GM12878 (cell line): Measurements from ENCODE around the gene LEMD2. TPM values are rescaled to one million over a fixed set of nuclear protein-coding genes. Genes with fewer than 3 reads are reported as not detected.

Experiments used
- CTCF ChIP-seq, 3 experiments: IDR thresholded peaks in 2 of 3; conservative IDR thresholded peaks in 1 of 3; 2 replicates each; pipeline ENCODE4 v1.5.1; 2011; ENCODE audit warnings: low read depth in 3 of 3, low read length in 3 of 3, mild to moderate bottlenecking in 3 of 3, control low read depth in 2 of 3, moderate library complexity in 2 of 3, inconsistent platforms in 1 of 3, mixed read lengths in 1 of 3; ENCODE audit not compliant: control insufficient read depth in 2 of 3, insufficient read depth in 1 of 3; ENCODE audit errors: extremely low read depth in 1 of 3
- CUX1 ChIP-seq: IDR thresholded peaks from 2 replicates; pipeline ENCODE4 v1.6.1; 2012; ENCODE audit warnings: improper control_type of control experiment, low read depth, low read length; ENCODE audit not compliant: insufficient replicate concordance
- polyA plus RNA-seq, 11 experiments: library from polyadenylated mRNA; depleted of rRNA in 4 of 11; unstranded in 6 of 11; stranded (reverse) in 5 of 11; fragments of >200 nt; fragmentation: Nextera tagmentation in 4 of 11; fragmentation: Illumina TruSeq in 1 of 11; extraction: Ambion mirVana in 4 of 11; extraction: Trizol in 1 of 11; gene quantifications; 1 replicate in 1 of 11; 2 replicates in 10 of 11; pipeline versions ENCODE4 v1.2.1 to v1.2.3, GENCODE V29; 2011 to 2016; ENCODE audit warnings: inconsistent platforms in 2 of 11, missing spikeins in 2 of 11, low read depth in 1 of 11
- total RNA-seq, 4 experiments: library from RNA; depleted of rRNA in 3 of 4; stranded (reverse); fragments of >200 nt in 3 of 4; fragmentation: Illumina TruSeq in 1 of 4; extraction: Trizol in 1 of 4; gene quantifications; 2 replicates each; pipeline versions ENCODE4 v1.2.1 to v1.2.3, GENCODE V29; 2013 to 2021
- TF ChIP-seq, protein P1 (sequence below): fragments of 450-650 bp; IDR thresholded peaks from 2 replicates; pipeline ENCODE4 v1.6.1; 2017; ENCODE audit warnings: mild to moderate bottlenecking, moderate library complexity

Gene LEMD2
- total and polyA plus RNA-seq, 10 of the 15 experiments (the other 5 are each of a cell fraction or from before 2014, with no cell fraction given): 0.45 to 47.1 (median 22.8) TPM

DNA sequence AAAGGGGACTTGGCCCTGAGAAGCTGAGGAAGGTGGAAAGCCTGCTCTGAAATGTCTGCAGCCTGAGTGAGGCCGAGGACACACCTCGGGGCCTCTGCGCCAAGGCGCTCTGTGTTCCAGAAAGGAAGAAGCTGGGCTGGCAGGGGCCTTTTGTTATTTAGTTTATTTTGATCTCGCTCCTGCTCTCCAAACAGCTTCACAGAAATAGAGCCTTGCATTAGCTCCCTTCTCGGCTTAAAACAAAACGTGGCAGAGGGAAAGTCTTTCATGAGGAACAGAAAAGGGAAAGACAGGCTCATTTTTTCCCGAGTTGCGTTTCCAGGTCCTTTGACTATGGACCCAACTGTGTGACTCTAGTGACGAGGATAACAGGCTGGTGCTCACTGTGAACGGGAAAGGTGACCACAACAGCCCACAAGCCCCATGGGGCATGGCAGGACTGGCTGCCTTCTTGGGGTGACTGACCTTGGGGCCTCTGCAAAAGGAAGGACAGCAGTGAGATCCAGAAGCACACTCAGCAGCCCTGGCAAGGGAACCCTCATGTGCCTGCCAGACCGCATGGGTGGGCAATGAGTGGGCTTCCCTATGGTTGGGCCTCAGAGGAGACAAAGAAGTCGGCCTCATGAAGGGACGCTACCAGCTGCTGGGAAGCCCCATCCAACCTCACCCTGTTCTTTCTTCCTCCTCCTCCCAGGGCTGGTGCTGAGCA, 18.7 kb downstream of the LEMD2 start (continued):
- no peak for TF ChIP-seq CTCF (IDR thresholded peaks at IDR 0.05 in 2 of 3, conservative IDR thresholded peaks at IDR 0.05 in 1 of 3; ENCODE audit: control insufficient read depth in 2 of 3, extremely low read depth in 1 of 3, insufficient read depth in 1 of 3, low read depth in 3 of 3, low read length in 3 of 3)
- TF ChIP-seq CUX1: no peak
- TF ChIP-seq, protein P1, sequence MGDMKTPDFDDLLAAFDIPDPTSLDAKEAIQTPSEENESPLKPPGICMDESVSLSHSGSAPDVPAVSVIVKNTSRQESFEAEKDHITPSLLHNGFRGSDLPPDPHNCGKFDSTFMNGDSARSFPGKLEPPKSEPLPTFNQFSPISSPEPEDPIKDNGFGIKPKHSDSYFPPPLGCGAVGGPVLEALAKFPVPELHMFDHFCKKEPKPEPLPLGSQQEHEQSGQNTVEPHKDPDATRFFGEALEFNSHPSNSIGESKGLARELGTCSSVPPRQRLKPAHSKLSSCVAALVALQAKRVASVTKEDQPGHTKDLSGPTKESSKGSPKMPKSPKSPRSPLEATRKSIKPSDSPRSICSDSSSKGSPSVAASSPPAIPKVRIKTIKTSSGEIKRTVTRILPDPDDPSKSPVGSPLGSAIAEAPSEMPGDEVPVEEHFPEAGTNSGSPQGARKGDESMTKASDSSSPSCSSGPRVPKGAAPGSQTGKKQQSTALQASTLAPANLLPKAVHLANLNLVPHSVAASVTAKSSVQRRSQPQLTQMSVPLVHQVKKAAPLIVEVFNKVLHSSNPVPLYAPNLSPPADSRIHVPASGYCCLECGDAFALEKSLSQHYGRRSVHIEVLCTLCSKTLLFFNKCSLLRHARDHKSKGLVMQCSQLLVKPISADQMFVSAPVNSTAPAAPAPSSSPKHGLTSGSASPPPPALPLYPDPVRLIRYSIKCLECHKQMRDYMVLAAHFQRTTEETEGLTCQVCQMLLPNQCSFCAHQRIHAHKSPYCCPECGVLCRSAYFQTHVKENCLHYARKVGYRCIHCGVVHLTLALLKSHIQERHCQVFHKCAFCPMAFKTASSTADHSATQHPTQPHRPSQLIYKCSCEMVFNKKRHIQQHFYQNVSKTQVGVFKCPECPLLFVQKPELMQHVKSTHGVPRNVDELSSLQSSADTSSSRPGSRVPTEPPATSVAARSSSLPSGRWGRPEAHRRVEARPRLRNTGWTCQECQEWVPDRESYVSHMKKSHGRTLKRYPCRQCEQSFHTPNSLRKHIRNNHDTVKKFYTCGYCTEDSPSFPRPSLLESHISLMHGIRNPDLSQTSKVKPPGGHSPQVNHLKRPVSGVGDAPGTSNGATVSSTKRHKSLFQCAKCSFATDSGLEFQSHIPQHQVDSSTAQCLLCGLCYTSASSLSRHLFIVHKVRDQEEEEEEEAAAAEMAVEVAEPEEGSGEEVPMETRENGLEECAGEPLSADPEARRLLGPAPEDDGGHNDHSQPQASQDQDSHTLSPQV: no peak
